Tibial nerve (tissue), 4 donors: ENCODE results near the gene CFAP69.

Source experiments
- CTCF ChIP-seq, 5 experiments: fragments of 200-600 bp in 3 of 5; fragments of 450-650 bp in 2 of 5; sonication (generic) in 3 of 5; IDR thresholded peaks; one replicate each; pipeline ENCODE4 v1.5.1; 2016 to 2019; ENCODE audit warnings: antibody characterized with exemption in 5 of 5, mild to moderate bottlenecking in 3 of 5, moderate library complexity in 2 of 5
- EP300 ChIP-seq, 2 donors: sonication (generic); formaldehyde crosslinking; IDR thresholded peaks; one replicate each; pipeline ENCODE4 v1.6.1; 2017; ENCODE audit warnings: antibody characterized with exemption in 2 of 2, mild to moderate bottlenecking in 1 of 2
- POLR2A ChIP-seq, 2 donors: fragments of 450-650 bp; IDR thresholded peaks; one replicate each; pipeline ENCODE4 v1.6.1; 2017; ENCODE audit warnings: antibody characterized with exemption in 2 of 2, mild to moderate bottlenecking in 2 of 2, moderate library complexity in 2 of 2

DNA sequence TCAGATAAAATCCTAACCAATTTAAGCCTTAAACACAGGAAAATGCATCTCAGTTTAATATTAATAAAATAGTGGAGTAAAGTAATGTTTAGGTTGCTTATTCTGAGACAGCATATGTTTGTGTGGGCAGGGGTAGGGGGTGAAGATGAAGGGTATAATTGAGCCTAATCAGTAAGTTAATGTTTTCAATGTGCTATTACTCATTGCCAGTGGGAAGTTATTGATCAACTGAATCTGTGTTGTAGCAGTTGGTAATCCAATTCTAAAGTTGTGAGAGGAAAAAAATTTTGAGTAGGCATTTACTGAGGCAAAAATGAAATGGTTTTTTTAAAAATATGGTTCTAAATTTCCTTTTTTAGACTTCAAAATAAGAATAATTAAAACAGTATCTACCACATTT, 16.5 kb downstream of the CFAP69 start:
- TF ChIP-seq CTCF (IDR thresholded peaks at IDR 0.05) (no peak), POLR2A (IDR thresholded peaks at IDR 0.05) (no peak), EP300 (IDR thresholded peaks at IDR 0.05) (no peak)
